ENCODE measurements around the gene AKAP7.

DNA sequence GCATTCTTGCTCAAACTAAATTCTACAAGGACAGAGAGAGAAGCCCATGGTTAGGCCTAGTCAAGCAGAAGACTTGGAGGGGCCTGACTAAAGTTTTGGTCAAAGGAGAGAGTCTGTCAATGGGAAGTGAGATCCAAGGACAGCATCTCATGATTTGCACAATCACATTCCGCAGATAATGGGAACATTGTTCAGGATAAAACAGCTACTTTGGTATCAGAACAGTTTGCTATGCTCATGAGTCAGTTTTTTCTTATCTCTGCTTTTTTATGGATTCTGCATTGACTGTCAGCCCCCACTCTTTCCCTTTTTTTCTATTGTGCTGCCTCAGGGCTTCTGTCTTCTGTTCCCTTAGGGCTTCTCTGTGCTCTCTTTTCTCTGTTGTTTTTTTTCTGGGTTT is 28.6 kb downstream of the AKAP7 start:
- TF ChIP-seq ZNF274 (IDR thresholded peaks at IDR 0.05; ENCODE audit: low read depth, low read length) (no peak), YY1 (IDR thresholded peaks at IDR 0.05; ENCODE audit: insufficient read depth, insufficient read length) (no peak), SUZ12 (IDR thresholded peaks at IDR 0.05; ENCODE audit: extremely low read depth, insufficient read depth, insufficient read length) (no peak)
